ENCODE results near the gene CFAP97D2.

- TF ChIP-seq ZNF274 (IDR thresholded peaks at IDR 0.05; ENCODE audit: low read depth, low read length) (no peak), YY1 (IDR thresholded peaks at IDR 0.05; ENCODE audit: insufficient read depth, insufficient read length) (no peak), SUZ12 (IDR thresholded peaks at IDR 0.05; ENCODE audit: extremely low read depth, insufficient read depth, insufficient read length) (no peak)
Measured at GRCh38 chr13:114135731-114136171, 43.3 kb upstream of the CFAP97D2 start.
